ENCODE results near the gene C6orf47.

The C6orf47 gene

DNA sequence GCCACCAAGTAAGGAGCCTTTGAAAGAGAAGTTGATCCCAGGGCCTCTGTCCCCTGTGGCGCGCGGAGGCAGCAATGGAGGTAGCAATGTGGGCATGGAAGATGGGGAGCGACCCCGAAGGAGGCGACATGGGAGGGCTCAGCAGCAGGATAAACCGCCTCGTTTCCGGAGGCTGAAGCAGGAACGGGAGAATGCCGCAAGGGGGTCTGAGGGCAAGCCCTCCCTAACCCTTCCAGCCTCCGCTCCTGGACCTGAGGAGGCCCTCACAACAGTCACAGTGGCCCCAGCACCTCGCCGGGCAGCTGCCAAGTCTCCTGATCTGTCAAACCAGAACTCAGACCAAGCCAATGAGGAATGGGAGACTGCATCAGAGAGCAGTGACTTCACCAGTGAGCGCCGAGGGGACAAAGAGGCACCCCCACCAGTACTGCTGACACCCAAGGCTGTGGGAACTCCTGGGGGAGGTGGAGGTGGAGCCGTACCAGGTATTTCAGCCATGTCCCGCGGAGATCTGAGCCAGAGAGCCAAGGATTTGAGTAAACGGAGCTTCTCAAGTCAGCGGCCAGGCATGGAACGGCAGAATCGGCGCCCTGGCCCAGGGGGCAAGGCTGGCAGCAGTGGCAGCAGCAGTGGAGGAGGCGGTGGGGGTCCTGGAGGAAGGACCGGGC is 28.2 kb downstream of the C6orf47 start:
- DNase-seq, result no peak

- no peak for DNase-seq
These were observed 28.8 kb downstream of the C6orf47 start for GRCh38 chr6:31631681-31632278.

DNA sequence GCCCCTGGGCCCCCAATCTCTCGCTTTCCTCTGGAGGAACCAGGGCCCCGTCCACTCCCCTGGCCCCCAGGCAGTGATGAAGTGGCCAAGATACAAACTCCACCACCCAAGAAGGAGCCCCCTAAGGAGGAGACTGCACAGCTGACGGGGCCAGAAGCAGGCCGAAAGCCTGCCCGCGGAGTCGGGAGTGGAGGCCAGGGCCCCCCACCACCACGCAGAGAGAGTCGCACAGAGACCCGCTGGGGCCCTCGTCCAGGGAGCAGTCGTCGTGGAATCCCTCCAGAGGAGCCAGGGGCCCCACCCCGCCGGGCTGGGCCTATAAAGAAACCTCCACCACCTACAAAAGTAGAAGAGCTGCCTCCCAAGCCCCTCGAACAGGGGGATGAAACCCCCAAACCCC is 29.4 kb downstream of the C6orf47 start:
- no peak for DNase-seq

- no peak for DNase-seq
These were observed 30.2 kb downstream of the C6orf47 start for GRCh38 chr6:31630177-31630934.

GRCh38 chr6:31629014-31629413 is 31.6 kb downstream of the C6orf47 start:
- DNase-seq, result no peak

DNA sequence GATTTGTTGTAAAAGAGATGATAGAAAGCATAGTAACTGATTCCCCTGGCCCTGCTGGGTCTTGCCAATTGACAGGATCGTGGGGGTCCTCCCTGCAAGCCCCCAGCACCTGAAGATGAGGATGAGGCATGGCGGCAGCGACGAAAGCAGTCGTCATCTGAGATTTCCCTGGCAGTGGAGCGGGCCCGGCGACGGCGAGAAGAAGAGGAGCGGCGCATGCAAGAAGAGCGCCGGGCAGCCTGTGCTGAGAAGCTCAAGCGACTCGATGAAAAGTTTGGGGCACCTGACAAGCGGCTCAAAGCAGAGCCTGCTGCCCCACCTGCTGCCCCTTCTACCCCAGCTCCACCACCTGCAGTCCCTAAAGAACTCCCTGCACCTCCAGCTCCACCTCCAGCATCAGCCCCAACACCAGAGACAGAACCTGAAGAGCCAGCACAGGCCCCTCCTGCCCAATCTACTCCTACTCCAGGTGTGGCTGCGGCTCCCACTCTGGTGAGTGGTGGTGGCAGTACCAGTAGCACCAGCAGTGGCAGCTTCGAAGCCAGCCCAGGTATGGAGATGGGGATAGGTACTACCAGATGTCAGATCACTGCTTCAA is 32.8 kb downstream of the C6orf47 start:
- DNase-seq, result no peak

- no peak for DNase-seq
These were observed 33.6 kb downstream of the C6orf47 start for GRCh38 chr6:31626952-31627351.

GRCh38 chr6:31624070-31624469 is 36.5 kb downstream of the C6orf47 start:
- DNase-seq, result no peak

DNA sequence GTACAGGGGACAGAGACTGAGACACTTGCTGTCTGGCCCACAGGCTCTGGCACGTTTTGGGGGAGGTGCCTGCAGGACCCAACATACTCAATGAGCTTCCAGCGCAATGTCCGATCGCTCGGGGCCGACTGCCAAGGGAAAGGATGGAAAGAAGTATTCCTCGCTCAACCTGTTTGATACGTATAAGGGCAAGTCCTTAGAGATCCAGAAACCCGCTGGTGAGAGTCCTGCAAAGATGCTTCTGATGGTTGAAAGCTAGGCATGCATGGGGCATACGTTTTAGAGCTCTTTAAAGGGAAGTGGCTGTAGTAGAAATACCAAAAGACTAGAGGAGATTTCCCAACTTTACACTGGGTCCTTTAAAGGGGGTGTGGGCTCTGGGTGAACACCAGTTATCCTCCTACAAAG is 37.9 kb downstream of the C6orf47 start:
- no peak for DNase-seq

DNA sequence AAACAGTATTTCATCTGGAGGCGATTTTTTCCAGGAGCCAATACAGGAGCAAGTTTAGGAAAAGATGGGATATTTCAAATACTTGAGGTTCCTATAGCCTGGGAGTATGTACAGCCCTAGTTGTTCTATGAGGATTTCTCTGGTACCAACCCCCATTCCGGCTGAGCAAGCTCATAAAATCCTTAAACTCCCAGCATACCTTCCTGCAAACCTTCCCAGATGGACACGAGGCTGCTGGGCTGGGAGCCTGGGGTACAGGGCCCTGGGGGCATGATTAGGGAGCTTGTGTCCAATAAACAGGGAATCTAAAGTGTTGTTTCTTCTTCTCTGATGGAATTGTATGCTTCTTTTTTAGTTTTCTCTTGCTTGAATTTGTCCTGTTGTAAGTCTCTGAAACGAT is 38.6 kb downstream of the C6orf47 start:
- DNase-seq, result no peak

DNA sequence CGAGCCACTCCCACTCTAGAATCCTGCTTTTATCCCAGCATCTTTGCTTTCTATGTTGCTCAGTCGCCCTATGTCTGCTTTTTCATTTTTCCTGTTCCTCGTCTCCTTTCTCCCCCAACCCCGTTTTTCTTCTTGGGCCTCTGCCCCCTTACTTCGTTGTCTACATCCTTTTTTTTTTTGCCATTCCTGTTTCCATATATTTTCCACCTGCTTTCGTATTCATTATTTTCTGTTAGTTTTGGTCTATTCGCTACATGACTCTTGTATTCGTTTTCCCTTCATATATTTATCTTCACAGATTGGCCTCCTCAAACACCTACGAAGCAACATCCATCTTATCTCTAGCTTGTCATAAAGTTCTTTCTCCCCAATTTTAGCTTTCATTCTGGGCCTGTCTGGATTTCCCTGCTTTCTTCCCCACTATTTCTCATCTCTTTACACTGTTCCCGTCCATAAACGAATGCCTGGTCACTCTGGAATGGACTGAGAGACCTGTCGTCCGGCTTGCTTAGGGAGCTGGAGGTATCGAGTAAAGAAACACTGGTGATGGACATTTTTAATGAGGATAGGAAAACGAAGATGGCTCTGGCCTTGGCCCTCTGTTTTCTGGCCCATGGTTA is 39.1 kb downstream of the C6orf47 start:
- no peak for DNase-seq

DNA sequence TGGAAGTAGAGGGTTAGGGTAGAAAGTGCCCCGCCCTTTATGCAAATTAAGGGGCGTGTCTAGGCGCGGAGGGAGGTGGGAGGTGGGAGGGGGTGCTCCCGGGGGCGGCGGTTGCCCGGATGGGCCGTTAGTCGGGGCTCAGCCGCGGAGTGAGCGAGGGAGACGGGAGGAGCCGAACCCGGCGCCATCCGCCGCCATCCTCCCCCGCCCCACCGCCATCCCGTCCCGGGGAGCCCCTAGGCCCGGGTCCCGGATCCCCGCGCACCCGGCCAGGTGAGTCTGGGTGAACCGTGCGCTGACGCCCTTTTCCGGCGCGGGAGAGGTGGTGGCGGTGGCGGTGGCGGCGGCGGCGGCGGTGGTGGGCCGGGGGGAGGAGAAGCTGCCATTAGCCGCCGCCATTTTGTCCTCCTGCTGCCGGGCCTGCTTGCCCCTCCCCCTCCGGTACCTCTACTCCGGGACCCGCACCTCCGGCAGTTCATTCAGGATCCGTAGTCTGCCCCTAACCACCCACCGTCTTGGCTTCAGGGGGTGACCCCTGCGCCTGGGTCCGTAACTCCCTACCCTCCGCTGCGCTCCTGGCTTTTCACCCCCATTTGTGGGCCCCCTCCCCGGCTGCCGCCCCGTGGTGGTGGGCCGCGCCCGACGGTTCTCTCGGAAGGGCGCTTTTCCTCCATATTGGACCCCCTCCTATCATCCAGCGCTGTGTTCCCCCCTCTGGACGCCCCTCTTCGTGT is 39.8 kb downstream of the C6orf47 start, which contains the start of gene PRRC2A:
Gene PRRC2A (plus strand): TSS at position 130 of the 734 bp plus-strand sequence. CDS start 2,075 bp downstream, outside the sequence.
- peak; percentile 48 for DNase-seq

- DNase-seq, result peak; percentile 96
These were observed 40.6 kb downstream of the C6orf47 start for GRCh38 chr6:31619805-31620585.

- no peak for DNase-seq
These were observed 43.6 kb downstream of the C6orf47 start for GRCh38 chr6:31617010-31617409.

DNA sequence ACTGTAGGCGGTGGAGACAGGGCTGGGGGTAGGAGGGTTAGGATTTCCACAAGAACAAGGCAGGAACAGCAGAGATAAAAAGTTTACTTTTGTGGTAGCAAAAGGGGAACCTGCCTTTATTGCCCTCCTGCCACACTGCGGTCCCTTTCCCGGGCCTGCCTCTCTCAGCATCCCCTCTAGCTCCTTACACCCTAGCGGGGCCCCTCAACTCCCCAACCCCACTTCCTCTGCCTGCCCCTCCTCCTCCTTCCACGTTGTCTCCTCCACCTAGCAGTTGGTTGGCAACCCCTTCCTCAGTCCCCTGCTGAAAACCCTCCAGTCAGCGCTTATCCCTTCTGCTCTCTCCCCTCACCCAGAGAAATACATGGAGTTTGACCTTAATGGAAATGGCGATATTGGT is 44.8 kb downstream of the C6orf47 start:
- no peak for DNase-seq

DNA sequence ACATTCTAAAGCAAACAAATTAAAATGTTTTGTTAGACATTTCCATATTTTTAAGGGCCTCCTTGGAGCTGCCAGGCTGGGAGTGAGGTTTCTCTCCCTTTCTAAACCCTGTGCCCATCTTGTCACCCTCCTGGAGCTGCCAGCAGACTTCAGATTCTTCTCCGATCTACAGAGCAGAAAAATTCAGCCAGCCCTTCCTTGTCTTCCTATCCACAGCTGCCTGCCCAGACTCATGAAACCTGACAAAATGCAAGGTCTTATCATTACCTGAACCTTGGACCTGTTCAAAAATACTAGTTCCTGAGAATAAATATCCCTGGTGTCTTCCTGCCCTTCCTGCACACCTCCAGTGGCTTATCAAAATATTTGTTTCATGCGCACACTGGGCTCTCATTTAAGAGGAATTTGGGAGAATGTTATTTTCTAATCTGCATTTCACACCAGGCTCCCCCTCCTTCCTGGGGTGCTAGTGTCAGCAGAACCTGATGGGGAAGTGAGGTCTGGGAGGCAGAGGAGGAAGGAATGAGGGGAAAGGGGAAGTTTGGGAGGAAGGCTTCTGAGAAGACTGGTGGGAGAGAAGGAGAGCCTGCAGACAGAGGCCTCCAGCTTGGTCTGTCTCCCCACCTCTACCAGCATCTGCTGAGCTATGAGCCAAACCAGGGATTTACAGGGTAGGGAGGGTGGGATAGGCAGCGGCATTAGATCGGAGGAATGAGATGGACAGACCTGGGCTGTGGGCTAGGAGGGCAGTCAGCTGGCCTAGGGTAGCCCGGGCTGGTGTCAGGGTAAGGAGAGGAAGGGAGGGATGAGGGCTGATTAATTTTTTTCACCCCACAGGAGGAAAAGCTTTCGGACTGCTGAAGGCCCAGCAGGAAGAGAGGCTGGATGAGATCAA is 45.6 kb downstream of the C6orf47 start, which contains the start of gene AIF1:
Gene AIF1 (plus strand): TSS at position 551 of the 895 bp plus-strand sequence. CDS start 96 bp downstream, at position 647.
- no peak for DNase-seq

GRCh38 chr6:31614075-31614619 is 46.4 kb downstream of the C6orf47 start:
- DNase-seq, result no peak

GRCh38 chr6:31610968-31611367 is 49.6 kb downstream of the C6orf47 start:
- DNase-seq, result no peak

DNA sequence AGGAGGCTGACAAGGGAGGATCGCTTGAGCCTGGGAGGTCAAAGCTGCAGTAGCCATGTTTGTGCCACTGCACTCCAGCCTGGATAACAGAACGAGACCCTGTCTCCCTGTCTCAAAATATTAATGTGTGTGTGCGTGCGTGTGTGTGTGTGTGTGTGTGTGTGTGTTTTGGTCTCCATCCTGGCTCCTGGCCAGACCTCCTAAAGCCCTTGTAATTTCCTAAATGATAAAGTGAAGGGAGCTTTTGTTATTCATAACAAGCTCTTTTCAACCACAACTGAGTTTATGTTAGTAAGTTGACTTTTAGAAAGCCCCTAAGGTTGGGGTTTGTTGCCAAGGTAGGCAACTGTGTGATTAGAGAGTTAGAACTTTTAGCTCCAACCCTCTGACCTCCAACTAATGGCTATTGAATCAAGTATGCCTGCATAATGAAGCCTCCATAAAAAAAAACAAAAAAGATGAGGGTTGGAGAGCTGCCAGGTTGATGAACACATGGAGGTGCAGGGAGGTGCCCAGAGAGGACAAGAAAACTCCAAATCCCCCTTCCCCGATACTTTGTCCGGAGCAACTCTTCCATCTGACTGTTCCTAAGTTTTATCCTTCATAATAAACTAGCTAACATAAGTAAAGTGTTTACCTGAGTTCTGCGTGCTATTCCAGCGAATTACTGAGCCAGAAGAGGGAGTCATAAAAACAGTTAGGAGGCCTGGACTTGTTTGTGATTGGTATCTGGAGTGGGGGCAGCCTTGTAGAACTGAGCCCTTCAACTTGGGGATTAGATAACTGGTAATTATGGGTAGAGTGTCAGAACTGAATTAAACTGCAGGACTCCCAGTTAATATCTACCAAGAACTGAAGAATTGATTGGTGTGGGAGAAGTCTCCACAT is 50.8 kb downstream of the C6orf47 start:
- no peak for DNase-seq
